Thyroid gland (tissue), 4 donors: Measurements from ENCODE around the gene PLA2G12B.

ENCODE experiments used
- POLR2A ChIP-seq, 2 donors: fragments of 450-650 bp; IDR thresholded peaks; one replicate each; pipeline ENCODE4 v1.6.1; 2017; ENCODE audit warnings: antibody characterized with exemption in 2 of 2, mild to moderate bottlenecking in 2 of 2, moderate library complexity in 1 of 2
- TF ChIP-seq, protein P1 (sequence below), 6 experiments: fragments of 200-600 bp in 3 of 6; fragments of 450-650 bp in 3 of 6; sonication (generic) in 3 of 6; IDR thresholded peaks; one replicate each; pipeline ENCODE4 v1.5.1; 2016 to 2019; ENCODE audit warnings: antibody characterized with exemption in 6 of 6, mild to moderate bottlenecking in 2 of 6, inconsistent platforms in 1 of 6, moderate library complexity in 1 of 6

GRCh38 chr10:72911758-72912157 lies 42.8 kb downstream of the PLA2G12B start:
- TF ChIP-seq, protein P1, sequence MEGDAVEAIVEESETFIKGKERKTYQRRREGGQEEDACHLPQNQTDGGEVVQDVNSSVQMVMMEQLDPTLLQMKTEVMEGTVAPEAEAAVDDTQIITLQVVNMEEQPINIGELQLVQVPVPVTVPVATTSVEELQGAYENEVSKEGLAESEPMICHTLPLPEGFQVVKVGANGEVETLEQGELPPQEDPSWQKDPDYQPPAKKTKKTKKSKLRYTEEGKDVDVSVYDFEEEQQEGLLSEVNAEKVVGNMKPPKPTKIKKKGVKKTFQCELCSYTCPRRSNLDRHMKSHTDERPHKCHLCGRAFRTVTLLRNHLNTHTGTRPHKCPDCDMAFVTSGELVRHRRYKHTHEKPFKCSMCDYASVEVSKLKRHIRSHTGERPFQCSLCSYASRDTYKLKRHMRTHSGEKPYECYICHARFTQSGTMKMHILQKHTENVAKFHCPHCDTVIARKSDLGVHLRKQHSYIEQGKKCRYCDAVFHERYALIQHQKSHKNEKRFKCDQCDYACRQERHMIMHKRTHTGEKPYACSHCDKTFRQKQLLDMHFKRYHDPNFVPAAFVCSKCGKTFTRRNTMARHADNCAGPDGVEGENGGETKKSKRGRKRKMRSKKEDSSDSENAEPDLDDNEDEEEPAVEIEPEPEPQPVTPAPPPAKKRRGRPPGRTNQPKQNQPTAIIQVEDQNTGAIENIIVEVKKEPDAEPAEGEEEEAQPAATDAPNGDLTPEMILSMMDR (IDR thresholded peaks at IDR 0.05): no peak
- TF ChIP-seq POLR2A (IDR thresholded peaks at IDR 0.05): no peak
